ENCODE measurements around the gene SMAD6. TPM values are rescaled to one million over a fixed set of nuclear protein-coding genes. Genes with fewer than 3 reads are reported as not detected.

SMAD6 gene
- total and polyA plus RNA-seq, 2 of the 4 experiments (the other 2 are of a cell fraction), result 4.8 to 8.5 TPM

DNA sequence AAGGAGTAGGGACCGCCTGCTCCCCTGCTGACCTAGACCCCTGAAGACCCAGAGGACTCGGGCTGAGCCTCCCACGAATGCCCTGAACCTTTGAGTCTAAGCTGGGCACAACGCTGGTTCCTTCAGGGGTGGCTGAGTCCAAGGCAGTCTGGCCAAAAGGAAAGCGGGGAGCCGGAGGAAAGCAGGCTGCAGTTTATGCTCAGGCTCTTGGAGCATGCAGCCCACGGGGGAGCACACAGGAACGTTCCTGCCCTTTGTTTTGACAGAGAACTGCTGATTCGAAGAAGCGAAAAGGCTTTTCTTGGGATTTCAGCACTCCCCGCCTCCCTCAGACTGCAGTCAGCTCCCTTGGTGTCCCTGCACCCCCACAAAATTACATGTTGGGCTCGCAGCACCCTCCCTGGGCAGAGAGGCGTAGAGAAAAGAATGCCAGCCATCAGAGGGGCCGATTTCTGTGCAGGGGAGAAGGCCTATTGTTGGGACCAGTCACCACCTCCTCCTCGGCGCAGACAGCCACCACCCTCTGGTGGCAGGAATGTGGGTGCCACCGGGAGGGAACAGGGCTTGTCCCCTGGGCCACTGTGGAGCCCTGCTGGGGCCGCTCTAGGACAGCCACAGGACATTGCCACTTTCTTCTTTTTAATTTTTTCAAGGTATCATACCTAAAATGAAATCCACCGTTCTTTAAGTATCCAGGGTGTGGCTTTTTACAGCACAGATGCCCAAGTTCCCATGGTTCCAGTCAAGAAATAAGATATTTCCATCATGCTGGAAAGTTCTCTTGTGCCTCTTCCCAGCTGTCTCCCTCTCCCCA is 72.2 kb downstream of the SMAD6 start:
- POLR2A ChIA-PET (ENCODE audit: unreplicated experiment), result no interaction called here
- H4K20me1 ChIP-seq (ENCODE audit: insufficient read depth, low read length), result no peaks in the 10 kb centered on the region; the same call in 1 of the 2 replicates
- TF ChIP-seq BHLHE40 (IDR thresholded peaks at IDR 0.05; ENCODE audit: low read depth, low read length), result no peak
- TF ChIP-seq, protein P1, sequence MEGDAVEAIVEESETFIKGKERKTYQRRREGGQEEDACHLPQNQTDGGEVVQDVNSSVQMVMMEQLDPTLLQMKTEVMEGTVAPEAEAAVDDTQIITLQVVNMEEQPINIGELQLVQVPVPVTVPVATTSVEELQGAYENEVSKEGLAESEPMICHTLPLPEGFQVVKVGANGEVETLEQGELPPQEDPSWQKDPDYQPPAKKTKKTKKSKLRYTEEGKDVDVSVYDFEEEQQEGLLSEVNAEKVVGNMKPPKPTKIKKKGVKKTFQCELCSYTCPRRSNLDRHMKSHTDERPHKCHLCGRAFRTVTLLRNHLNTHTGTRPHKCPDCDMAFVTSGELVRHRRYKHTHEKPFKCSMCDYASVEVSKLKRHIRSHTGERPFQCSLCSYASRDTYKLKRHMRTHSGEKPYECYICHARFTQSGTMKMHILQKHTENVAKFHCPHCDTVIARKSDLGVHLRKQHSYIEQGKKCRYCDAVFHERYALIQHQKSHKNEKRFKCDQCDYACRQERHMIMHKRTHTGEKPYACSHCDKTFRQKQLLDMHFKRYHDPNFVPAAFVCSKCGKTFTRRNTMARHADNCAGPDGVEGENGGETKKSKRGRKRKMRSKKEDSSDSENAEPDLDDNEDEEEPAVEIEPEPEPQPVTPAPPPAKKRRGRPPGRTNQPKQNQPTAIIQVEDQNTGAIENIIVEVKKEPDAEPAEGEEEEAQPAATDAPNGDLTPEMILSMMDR (conservative IDR thresholded peaks at IDR 0.05; ENCODE audit: low read depth, low read length), result peak; percentile 98
- no peak for TF ChIP-seq USF2 (IDR thresholded peaks at IDR 0.05; ENCODE audit: low read depth, low read length)
- no peak for TF ChIP-seq NFE2L2 (IDR thresholded peaks at IDR 0.05; ENCODE audit: low read depth, low read length)
- TF ChIP-seq CEBPB (IDR thresholded peaks at IDR 0.05; ENCODE audit: low read depth, low read length), result no peak
- TF ChIP-seq CHD1 (IDR thresholded peaks at IDR 0.05; ENCODE audit: low read depth, low read length), result no peak
- no peak for TF ChIP-seq FOS (IDR thresholded peaks at IDR 0.05; ENCODE audit: low read depth, low read length)
- no peak for TF ChIP-seq RFX5 (IDR thresholded peaks at IDR 0.05; ENCODE audit: low read depth, low read length)
- TF ChIP-seq MAFK (IDR thresholded peaks at IDR 0.05; ENCODE audit: low read depth, low read length), result no peak
- no peak for TF ChIP-seq RCOR1 (IDR thresholded peaks at IDR 0.05; ENCODE audit: insufficient replicate concordance, low read length)
- TF ChIP-seq POLR2A (IDR thresholded peaks at IDR 0.05; ENCODE audit: low read depth, low read length), result no peak
- TF ChIP-seq RAD21 (IDR thresholded peaks at IDR 0.05; ENCODE audit: low read length), result peak; percentile 90
- peak; percentile 84 for TF ChIP-seq SMC3 (IDR thresholded peaks at IDR 0.05; ENCODE audit: low read depth, low read length)
- TF ChIP-seq MXI1 (IDR thresholded peaks at IDR 0.05; ENCODE audit: borderline replicate concordance, low read depth, low read length), result no peak
- peak; percentile 64; the same call in 1 of the 2 replicates for TF ChIP-seq MAZ (IDR thresholded peaks at IDR 0.05; ENCODE audit: borderline replicate concordance, low read depth, low read length)

More for the DNA sequence above, 72.2 kb downstream of the SMAD6 start:
- peaks cover 25% of the 10 kb centered on the region for H3K9me1 ChIP-seq (ENCODE audit: insufficient read depth, low read length)
- ATAC-seq (ENCODE audit: low read depth) (peak; percentile 79), DNase-seq (peak; percentile 64)
- H3K23ac ChIP-seq (ENCODE audit: low read depth, low read length), result peak overlapping the region; percentile 26; the same call in 1 of the 2 replicates
- H3K4me1 ChIP-seq (ENCODE audit: control insufficient read depth, insufficient read depth, low read length), result peaks cover 49% of the 10 kb centered on the region
- H4K8ac ChIP-seq (ENCODE audit: low read depth in 2 of 2, low read length in 2 of 2), result peak overlapping the region; percentile 6 to 91; a peak in 3 of 4 replicates
- no peak overlapping the region for H3K4me3 ChIP-seq (ENCODE audit: insufficient read depth, low read depth, low read length)
- in situ Hi-C loops (cut with MboI; ENCODE audit: low sequenced_read_pairs), result loop anchor here (5.0 kb wide), 1 partner anchor 67 kb away; no protein-coding TSS in a partner anchor
- peak overlapping the region; percentile 61 for H3K27ac ChIP-seq (ENCODE audit: insufficient read depth, low read length)
- H3K14ac ChIP-seq (replicated peaks; ENCODE audit: low read depth, low read length), result peak overlapping the region; percentile 76
- H4K5ac ChIP-seq (ENCODE audit: low read depth, low read length), result peak overlapping the region; percentile 77
- dilution Hi-C loops (cut with HindIII; ENCODE audit: low sequenced_read_pairs, unreplicated experiment), result no loop called here
- no peaks in the 10 kb centered on the region for H3K36me3 ChIP-seq (ENCODE audit: control insufficient read depth, insufficient read depth, low read length)
- peak overlapping the region; percentile 88 for H2AFZ ChIP-seq (replicated peaks; ENCODE audit: low read length, poor library complexity)
- H2BK20ac ChIP-seq (ENCODE audit: low read depth, low read length), result peak overlapping the region; percentile 72
- no TSS peak for BruUV-seq (replicated peaks)
- peak overlapping the region; percentile 79 for H3K4ac ChIP-seq (ENCODE audit: low read depth, low read length)
- no peaks in the 10 kb centered on the region for H3K27me3 ChIP-seq (ENCODE audit: control insufficient read depth, insufficient read depth, low read length)
- peak overlapping the region; percentile 14; the same call in 1 of the 2 replicates for H3K18ac ChIP-seq (ENCODE audit: low read depth, low read length)
- H2BK120ac ChIP-seq (ENCODE audit: low read depth, low read length), result peak overlapping the region; percentile 81
- H3K9ac ChIP-seq (ENCODE audit: low read depth, low read length), result peak overlapping the region; percentile 38
- peak overlapping the region; percentile 7; the same call in 1 of the 2 replicates for H3K56ac ChIP-seq (ENCODE audit: extremely low read depth, insufficient read depth, low read length)
- H3K4me2 ChIP-seq (ENCODE audit: low read depth, low read length), result no peak overlapping the region
- H3K9me3 ChIP-seq (ENCODE audit: control insufficient read depth, insufficient read depth, low read length), result no peaks in the 10 kb centered on the region
- H2AK9ac ChIP-seq (replicated peaks; ENCODE audit: low read depth, low read length, poor library complexity), result peak overlapping the region; percentile 87
- intact Hi-C loops (cut with micrococcal nuclease), result loop anchor here (2.0 to 5.0 kb wide), 5 partner anchors 65 to 172 kb away; partner anchors contain the start of gene SMAD6
- CTCF ChIA-PET, result interaction anchor here (0.5 to 2.5 kb wide), 13 partner anchors 8 to 155 kb away, joined by 3 to 11 read pairs (median 4); no protein-coding TSS in a partner anchor
- WGBS, 2 experiments (ENCODE audit: extremely low coverage in 2 of 2, insufficient read length in 1 of 2), result 59% methylated on average over 8 of the region's 19 CpGs; no CpG with 5 or more reads in 1 of the 2 experiments
- peak overlapping the region; percentile 88 for H2AK5ac ChIP-seq (ENCODE audit: low read depth, low read length)
- peaks cover 18 to 85% of the 10 kb centered on the region in 2 experiments for H3K79me1 ChIP-seq (ENCODE audit: low read depth in 1 of 2, low read length in 2 of 2)
- H2BK5ac ChIP-seq (ENCODE audit: low read depth, low read length, poor library complexity, severe bottlenecking), result peak overlapping the region; percentile 18
- peak overlapping the region; percentile 82 for H4K91ac ChIP-seq (ENCODE audit: insufficient read depth, low read depth, low read length)
- H2BK15ac ChIP-seq (ENCODE audit: low read depth, low read length), result peak overlapping the region; percentile 23; the same call in 2 of the 3 replicates

All from IMR-90 (cell line).